ENCODE results near the gene CCN6. TPM values are rescaled to one million over a fixed set of nuclear protein-coding genes. Genes with fewer than 3 reads are reported as not detected.

Gene CCN6
- total RNA-seq (2014; rRNA removed; shearing (Covaris generic)), result not detected in 2 replicates
- polyA plus RNA-seq (2015; cell fraction: cytosol; rRNA removed), result not detected in 2 replicates
- not detected in 2 replicates for polyA plus RNA-seq (2015; cell fraction: nucleus; rRNA removed)

- no peak for DNase-seq (ENCODE audit: low read depth)
Measured at GRCh38 chr6:112054001-112054400, at the start of gene CCN6. TSS of gene CCN6 (plus strand) at chr6:112054104. CDS start at chr6:112054358, 254 bp downstream.

- no peak for DNase-seq (ENCODE audit: low read depth)
Measured at GRCh38 chr6:112004201-112005012, 49.5 kb upstream of the CCN6 start.

GRCh38 chr6:112005013-112005371, 48.9 kb upstream of the CCN6 start:
- no peak for DNase-seq (ENCODE audit: low read depth)

- no peak for DNase-seq (ENCODE audit: low read depth)
Measured at GRCh38 chr6:112007254-112007653, 46.6 kb upstream of the CCN6 start.

GRCh38 chr6:112007805-112008204, 46.1 kb upstream of the CCN6 start:
- peak; percentile 63 for DNase-seq (ENCODE audit: low read depth)

GRCh38 chr6:112008482-112008881, 45.4 kb upstream of the CCN6 start:
- no peak for DNase-seq (ENCODE audit: low read depth)

- DNase-seq (ENCODE audit: low read depth), result no peak
Measured at GRCh38 chr6:112010328-112010727, 43.6 kb upstream of the CCN6 start.

GRCh38 chr6:112013051-112013450, 40.9 kb upstream of the CCN6 start:
- no peak for DNase-seq (ENCODE audit: low read depth)

GRCh38 chr6:112014483-112014882, 39.4 kb upstream of the CCN6 start:
- DNase-seq (ENCODE audit: low read depth), result no peak

GRCh38 chr6:112015725-112016124, 38.2 kb upstream of the CCN6 start:
- no peak for DNase-seq (ENCODE audit: low read depth)

- DNase-seq (ENCODE audit: low read depth), result peak; percentile 44
Measured at GRCh38 chr6:112016320-112016719, 37.6 kb upstream of the CCN6 start.

- DNase-seq (ENCODE audit: low read depth), result no peak
Measured at GRCh38 chr6:112017169-112017568, 36.7 kb upstream of the CCN6 start.

GRCh38 chr6:112017760-112018537, 36.0 kb upstream of the CCN6 start:
- DNase-seq (ENCODE audit: low read depth), result no peak

- DNase-seq (ENCODE audit: low read depth), result no peak
Measured at GRCh38 chr6:112018619-112019416, 35.1 kb upstream of the CCN6 start.

GRCh38 chr6:112019589-112019988, 34.3 kb upstream of the CCN6 start:
- DNase-seq (ENCODE audit: low read depth), result no peak

- no peak for DNase-seq (ENCODE audit: low read depth)
Measured at GRCh38 chr6:112021691-112022310, 32.1 kb upstream of the CCN6 start.

GRCh38 chr6:112022749-112023148, 31.2 kb upstream of the CCN6 start:
- DNase-seq (ENCODE audit: low read depth), result no peak

- DNase-seq (ENCODE audit: low read depth), result no peak
Measured at GRCh38 chr6:112024464-112024863, 29.4 kb upstream of the CCN6 start.

- DNase-seq (ENCODE audit: low read depth), result no peak
Measured at GRCh38 chr6:112026933-112027332, 27.0 kb upstream of the CCN6 start.

GRCh38 chr6:112027942-112028674, 25.8 kb upstream of the CCN6 start:
- no peak for DNase-seq (ENCODE audit: low read depth)
